Small intestine (tissue), 16 donors: ENCODE measurements around the gene NFYA. TPM values are rescaled to one million over a fixed set of nuclear protein-coding genes. Genes with fewer than 3 reads are reported as not detected.

Source experiments
- DNase-seq, 2 donors: peaks; one replicate each; pipeline versions ENCODE4 v3.0.0 to v3.0.0-alpha.2; 2013
- FAIRE-seq: peaks from 2 replicates; lab custom pipeline; 2012; peaks lifted over from hg19 to GRCh38; lab: Jason Lieb, UNC
- H3K27ac ChIP-seq, 3 donors: one replicate each; pipeline ENCODE4 v1.5.1; 2013; ENCODE audit warnings: low read length in 2 of 3, mild to moderate bottlenecking in 2 of 3, control low read depth in 1 of 3, inconsistent platforms in 1 of 3, low read depth in 1 of 3, moderate library complexity in 1 of 3
- H3K27me3 ChIP-seq, 3 donors: one replicate each; pipeline ENCODE4 v1.6.1; 2013; ENCODE audit warnings: low read length in 3 of 3, inconsistent platforms in 1 of 3; ENCODE audit not compliant: control insufficient read depth in 3 of 3, insufficient read depth in 3 of 3
- H3K36me3 ChIP-seq, 3 donors: one replicate each; pipeline ENCODE4 v1.6.1; 2013; ENCODE audit warnings: low read length in 3 of 3, inconsistent platforms in 1 of 3, low read depth in 1 of 3, mild to moderate bottlenecking in 1 of 3, moderate library complexity in 1 of 3; ENCODE audit not compliant: control insufficient read depth in 3 of 3, insufficient read depth in 2 of 3
- H3K4me1 ChIP-seq, 3 donors: one replicate each; pipeline ENCODE4 v1.6.1; 2013; ENCODE audit warnings: low read length in 2 of 3, inconsistent platforms in 1 of 3, low read depth in 1 of 3, mild to moderate bottlenecking in 1 of 3, moderate library complexity in 1 of 3; ENCODE audit not compliant: control insufficient read depth in 3 of 3, insufficient read depth in 2 of 3
- H3K4me3 ChIP-seq, 3 donors: one replicate each; pipeline ENCODE4 v1.5.1; 2013; ENCODE audit warnings: low read length in 3 of 3, control low read depth in 1 of 3, inconsistent platforms in 1 of 3, low read depth in 1 of 3, mild to moderate bottlenecking in 1 of 3, moderate library complexity in 1 of 3
- H3K9me3 ChIP-seq, 2 donors: one replicate each; pipeline ENCODE4 v1.6.1; 2013; ENCODE audit warnings: low read depth in 1 of 2, low read length in 1 of 2; ENCODE audit not compliant: control insufficient read depth in 2 of 2, insufficient read depth in 1 of 2
- WGBS, 3 donors: extraction: QIAGEN DNeasy Blood & Tissue Kit; methylation state at CpG; one replicate each; pipeline ENCODE4 v1.1.7; 2013; 5-methylcytosine and 5-hydroxymethylcytosine counted together
- long read RNA-seq, 10 donors: transcript quantifications; one replicate each; lab custom pipeline, GENCODE V29; 2026
- polyA plus RNA-seq, 4 donors: library from polyadenylated mRNA; stranded (reverse) in 3 of 4; unstranded in 1 of 4; fragments of 200-250 nt in 3 of 4; fragments of 120-200 nt in 1 of 4; gene quantifications; one replicate each; pipeline versions ENCODE4 v1.2.1 to v1.2.3, GENCODE V29; 2013
- donor health status: healthy with polysubstance abuse.
- donor health status: control.
- donor health status: control.
- donor health status: Bipolar disorder and iron deficiency.
- donor health status: healthy.

Gene NFYA
- polyA plus RNA-seq, result 10 to 100 TPM in 1 of 4 donors, 1 to 10 TPM in 3; 4.6 to 30.8 (median 7.2) TPM
- long read RNA-seq, donor 1, partial matches to known transcripts, result 5 of 8 reads
- long read RNA-seq, donor 1, other reads (novel, unspliced or antisense), result 0 of 8 reads
- long read RNA-seq, donor 2, partial matches to known transcripts, result 0 of 4 reads
- long read RNA-seq, donor 2, other reads (novel, unspliced or antisense), result 0 of 4 reads
- long read RNA-seq, donor 3, partial matches to known transcripts, result 0 of 3 reads
- long read RNA-seq, donor 3, other reads (novel, unspliced or antisense), result 0 of 3 reads
- long read RNA-seq, donor 4, result 0 reads
- long read RNA-seq, donor 5, result 0 reads
- long read RNA-seq, donor 6, partial matches to known transcripts, result 0 of 2 reads
- long read RNA-seq, donor 6, other reads (novel, unspliced or antisense), result 0 of 2 reads
- long read RNA-seq, donor 7, partial matches to known transcripts, result 0 of 4 reads
- long read RNA-seq, donor 7, other reads (novel, unspliced or antisense), result 0 of 4 reads
- long read RNA-seq, donor 8, partial matches to known transcripts, result 0 of 2 reads
- long read RNA-seq, donor 8, other reads (novel, unspliced or antisense), result 0 of 2 reads
- long read RNA-seq, donor 9, result 0 reads
- long read RNA-seq, donor 10, partial matches to known transcripts, result 0 of 2 reads
- long read RNA-seq, donor 10, other reads (novel, unspliced or antisense), result 0 of 2 reads

- no peaks in the 10 kb centered on the region for H3K9me3 ChIP-seq
- no peaks in the 10 kb centered on the region for H3K27me3 ChIP-seq
- peaks cover 0 to 2% (median 0%) of the 10 kb centered on the region in 3 donors for H3K36me3 ChIP-seq
- FAIRE-seq, result no peak
- H3K27ac ChIP-seq, result peak within 1 kb of the TSS; percentile 95 to 100 (median 96)
- H3K4me1 ChIP-seq, result peaks cover 6 to 23% (median 6%) of the 10 kb centered on the region in 3 donors
- H3K4me3 ChIP-seq, result peak within 1 kb of the TSS; percentile 83 to 94 (median 90)
- DNase-seq, result no peak
- 0 to 1% (median 0%) methylated on average over 30 to 37 of the region's 37 CpGs for WGBS, 3 donors
These were observed at the start of gene NFYA for GRCh38 chr6:41072836-41073202. Gene NFYA (plus strand): TSS chr6:41072974. CDS start chr6:41079090, 6,116 bp downstream.

- 85 to 90% (median 90%) methylated on average over 3 of the region's 3 CpGs for WGBS, 3 donors
- Histone ChIP-seq H3K4me3 (no peak overlapping the region), H3K27me3 (no peaks in the 10 kb centered on the region), H3K36me3 (peaks cover 0 to 19% (median 2%) of the 10 kb centered on the region in 3 donors), H3K27ac (no peak overlapping the region), H3K4me1 (peaks cover 0 to 14% (median 0%) of the 10 kb centered on the region in 3 donors), H3K9me3 (peaks cover 0 to 8% of the 10 kb centered on the region in 2 donors)
- FAIRE-seq (no peak), DNase-seq (no peak)
These were observed 49.7 kb upstream of the NFYA start for GRCh38 chr6:41023114-41023513.

GRCh38 chr6:41025966-41026530 is 46.7 kb upstream of the NFYA start:
- H3K4me3 ChIP-seq, result no peak overlapping the region

GRCh38 chr6:41027241-41027640 is 45.5 kb upstream of the NFYA start:
- WGBS, 3 donors, result 69 to 74% (median 71%) methylated on average over 4 of the region's 4 CpGs
- peaks cover 0 to 27% (median 2%) of the 10 kb centered on the region in 3 donors for H3K4me1 ChIP-seq
- no peaks in the 10 kb centered on the region for H3K27me3 ChIP-seq
- peaks cover 0 to 56% (median 14%) of the 10 kb centered on the region in 3 donors for H3K36me3 ChIP-seq
- FAIRE-seq (no peak), DNase-seq (no peak)
- peak overlapping the region in 1 of 3 donors; percentile 47 for H3K27ac ChIP-seq
- peak overlapping the region in 1 of 3 donors; percentile 19 for H3K4me3 ChIP-seq
- no peaks in the 10 kb centered on the region for H3K9me3 ChIP-seq

More at GRCh38 chr6:41025966-41026530, 46.7 kb upstream of the NFYA start:
- Histone ChIP-seq H3K9me3 (no peaks in the 10 kb centered on the region), H3K4me1 (peaks cover 0 to 31% (median 2%) of the 10 kb centered on the region in 3 donors), H3K27ac (no peak overlapping the region), H3K36me3 (peaks cover 0 to 45% (median 14%) of the 10 kb centered on the region in 3 donors), H3K27me3 (no peaks in the 10 kb centered on the region)
- DNase-seq, result no peak
- FAIRE-seq, result no peak
- WGBS, 3 donors, result 82 to 84% (median 83%) methylated on average over 3 of the region's 3 CpGs

GRCh38 chr6:41027799-41028560 is 44.8 kb upstream of the NFYA start:
- DNase-seq (peak; percentile 46 to 87), FAIRE-seq (no peak)
- 16 to 55% (median 39%) methylated on average over 43 to 45 of the region's 45 CpGs for WGBS, 3 donors
- no peaks in the 10 kb centered on the region for H3K9me3 ChIP-seq
- no peaks in the 10 kb centered on the region for H3K27me3 ChIP-seq
- H3K4me3 ChIP-seq, result peak overlapping the region; percentile 28 to 49 (median 44)
- H3K36me3 ChIP-seq, result peaks cover 0 to 63% (median 14%) of the 10 kb centered on the region in 3 donors
- H3K27ac ChIP-seq, result peak overlapping the region; percentile 4 to 62 (median 51)
- H3K4me1 ChIP-seq, result peaks cover 0 to 25% (median 2%) of the 10 kb centered on the region in 3 donors

GRCh38 chr6:41028561-41029412 is 44.0 kb upstream of the NFYA start:
- FAIRE-seq (no peak), DNase-seq (no peak)
- Histone ChIP-seq H3K9me3 (no peaks in the 10 kb centered on the region), H3K27me3 (no peaks in the 10 kb centered on the region), H3K36me3 (peaks cover 0 to 68% (median 18%) of the 10 kb centered on the region in 3 donors), H3K27ac (peak overlapping the region in 2 of 3 donors; percentile 51 to 62), H3K4me1 (peaks cover 0 to 31% (median 2%) of the 10 kb centered on the region in 3 donors), H3K4me3 (peak overlapping the region; percentile 28 to 49 (median 44))
- 58 to 81% (median 81%) methylated on average over 13 of the region's 13 CpGs for WGBS, 3 donors

GRCh38 chr6:41032830-41033229 is 39.9 kb upstream of the NFYA start:
- H3K27ac ChIP-seq, result no peak overlapping the region
- H3K4me1 ChIP-seq, result peaks cover 0 to 42% (median 2%) of the 10 kb centered on the region in 3 donors
- no peaks in the 10 kb centered on the region for H3K9me3 ChIP-seq
- no peak for DNase-seq
- no peaks in the 10 kb centered on the region for H3K27me3 ChIP-seq
- WGBS, 3 donors, result 94 to 96% (median 95%) methylated on average over 15 of the region's 15 CpGs
- H3K36me3 ChIP-seq, result peaks cover 0 to 84% (median 17%) of the 10 kb centered on the region in 3 donors
- FAIRE-seq, result no peak
- no peak overlapping the region for H3K4me3 ChIP-seq
